ENCODE data around the gene DCTPP1.
"Not testable (repeated sequence)": the region's sequence is repeated elsewhere in the genome, so short reads cannot be mapped to it uniquely, and the experiment has no call there.

DCTPP1 gene

DNA sequence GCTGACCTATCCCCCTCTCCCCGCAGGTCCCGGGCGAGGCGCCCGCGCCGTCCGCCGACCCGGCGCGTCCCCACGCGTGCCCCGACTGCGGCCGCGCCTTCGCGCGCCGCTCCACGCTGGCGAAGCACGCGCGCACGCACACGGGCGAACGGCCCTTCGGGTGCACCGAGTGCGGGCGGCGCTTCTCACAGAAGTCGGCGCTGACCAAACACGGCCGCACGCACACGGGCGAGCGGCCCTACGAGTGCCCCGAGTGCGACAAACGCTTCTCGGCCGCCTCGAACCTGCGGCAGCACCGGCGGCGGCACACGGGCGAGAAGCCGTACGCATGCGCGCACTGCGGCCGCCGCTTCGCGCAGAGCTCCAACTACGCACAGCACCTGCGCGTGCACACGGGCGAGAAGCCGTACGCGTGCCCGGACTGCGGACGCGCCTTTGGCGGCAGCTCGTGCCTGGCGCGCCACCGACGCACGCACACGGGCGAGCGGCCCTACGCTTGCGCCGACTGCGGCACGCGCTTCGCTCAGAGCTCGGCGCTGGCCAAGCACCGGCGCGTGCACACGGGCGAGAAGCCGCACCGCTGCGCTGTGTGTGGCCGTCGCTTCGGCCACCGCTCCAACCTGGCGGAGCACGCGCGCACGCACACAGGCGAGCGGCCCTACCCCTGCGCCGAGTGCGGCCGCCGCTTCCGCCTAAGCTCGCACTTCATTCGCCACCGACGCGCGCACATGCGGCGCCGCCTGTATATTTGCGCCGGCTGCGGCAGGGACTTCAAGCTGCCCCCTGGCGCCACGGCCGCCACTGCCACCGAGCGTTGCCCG, 12.1 kb downstream of the DCTPP1 start:
- peak; percentile 69 for DNase-seq (ENCODE audit: low read depth)
- peak overlapping the region; percentile 56 for H3K4me3 ChIP-seq (ENCODE audit: low read depth, low read length)

DNA sequence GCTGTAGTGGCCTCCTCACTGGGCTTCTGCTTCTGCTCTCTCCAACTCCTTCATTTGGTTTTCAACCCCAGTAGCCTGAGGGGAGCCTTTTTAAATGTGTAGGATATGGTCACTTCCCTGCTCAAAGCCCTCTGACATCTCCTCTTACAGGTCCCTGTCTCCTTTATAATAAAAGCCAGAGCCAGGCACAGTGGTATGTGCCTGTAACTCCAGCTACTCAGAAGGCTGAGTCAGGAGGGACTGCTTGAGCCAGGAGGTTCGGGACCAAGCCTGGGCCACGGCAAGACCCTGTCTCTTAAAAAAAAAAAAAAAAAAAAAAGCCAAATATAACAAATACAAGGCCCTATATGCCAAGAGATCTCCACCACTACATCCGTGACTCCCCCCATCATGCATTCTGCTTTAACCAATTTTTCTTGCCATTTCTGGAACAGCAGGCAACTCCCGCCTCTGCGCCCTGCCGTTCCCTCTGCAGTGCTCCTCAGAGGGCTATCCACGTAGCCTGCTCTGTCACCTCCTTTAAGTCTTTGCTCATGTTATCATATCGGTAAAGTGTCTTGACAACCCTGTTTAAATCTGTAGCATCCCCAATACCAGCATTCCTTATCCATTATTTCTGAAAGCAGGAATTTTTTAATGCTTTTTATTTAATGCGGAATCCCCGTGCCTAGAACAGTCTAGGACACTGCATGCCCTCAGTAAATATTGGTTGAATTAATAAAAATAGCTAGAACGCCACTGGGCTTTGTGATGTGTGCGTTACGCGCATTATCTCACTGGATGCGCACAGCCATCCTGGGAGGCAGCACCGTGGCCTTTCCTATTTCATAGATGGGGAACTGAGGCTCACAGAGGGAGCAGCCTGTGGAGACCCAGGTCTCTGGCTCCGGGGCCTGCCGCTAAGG, 13.0 kb downstream of the DCTPP1 start:
- peak overlapping the region; percentile 56 for H3K4me3 ChIP-seq (ENCODE audit: low read depth, low read length)
- DNase-seq (ENCODE audit: low read depth): no peak

DNA sequence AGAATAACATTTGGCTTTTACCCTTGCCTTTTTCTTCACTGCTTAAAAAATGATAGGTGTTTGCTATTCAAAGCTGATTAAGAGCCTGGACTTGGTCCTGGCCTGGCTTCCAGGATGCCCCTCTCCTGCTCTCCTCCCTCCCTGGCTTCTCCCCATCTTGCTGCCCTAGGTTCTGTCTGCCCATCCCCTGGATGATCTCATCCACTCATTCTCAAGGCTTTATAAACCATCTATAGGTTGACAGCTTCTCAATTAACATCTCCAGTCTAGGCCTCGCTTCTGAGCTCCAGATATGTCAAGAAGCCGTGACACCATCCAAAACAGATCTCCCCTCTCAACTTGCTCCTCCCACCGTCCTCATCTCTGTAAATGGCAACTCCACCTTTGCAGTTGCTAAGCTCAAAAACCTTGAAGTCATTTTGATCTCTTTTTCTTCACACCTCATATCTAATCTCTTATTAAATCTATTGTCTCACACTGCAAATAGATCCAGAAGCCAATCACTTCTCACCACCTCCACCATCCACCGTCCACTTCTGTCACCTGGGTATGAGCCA, 13.7 kb downstream of the DCTPP1 start:
- DNase-seq (ENCODE audit: low read depth): no peak
- no peak overlapping the region for H3K4me3 ChIP-seq (ENCODE audit: low read depth, low read length)

DNA sequence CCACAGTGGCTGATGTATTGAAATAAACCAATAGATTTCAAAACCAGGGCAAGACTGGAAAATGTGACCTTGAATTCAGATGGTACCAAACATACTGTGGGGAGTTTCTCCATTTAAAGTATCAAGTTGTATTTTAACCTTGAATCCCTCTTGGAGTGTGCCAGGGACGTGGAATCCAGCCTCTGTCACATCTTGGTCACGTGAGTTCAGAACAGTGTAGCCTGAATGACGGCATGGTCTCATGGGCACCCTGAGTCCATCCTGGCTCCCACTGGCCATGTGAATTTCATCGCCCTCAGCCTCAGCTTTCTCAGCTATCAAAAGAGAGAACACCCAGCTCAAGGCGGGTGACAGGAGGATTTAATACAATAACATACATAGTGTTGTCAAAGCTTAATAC, 15.7 kb downstream of the DCTPP1 start:
- H3K4me3 ChIP-seq (ENCODE audit: low read depth, low read length): no peak overlapping the region
- DNase-seq (ENCODE audit: low read depth): no peak

DNA sequence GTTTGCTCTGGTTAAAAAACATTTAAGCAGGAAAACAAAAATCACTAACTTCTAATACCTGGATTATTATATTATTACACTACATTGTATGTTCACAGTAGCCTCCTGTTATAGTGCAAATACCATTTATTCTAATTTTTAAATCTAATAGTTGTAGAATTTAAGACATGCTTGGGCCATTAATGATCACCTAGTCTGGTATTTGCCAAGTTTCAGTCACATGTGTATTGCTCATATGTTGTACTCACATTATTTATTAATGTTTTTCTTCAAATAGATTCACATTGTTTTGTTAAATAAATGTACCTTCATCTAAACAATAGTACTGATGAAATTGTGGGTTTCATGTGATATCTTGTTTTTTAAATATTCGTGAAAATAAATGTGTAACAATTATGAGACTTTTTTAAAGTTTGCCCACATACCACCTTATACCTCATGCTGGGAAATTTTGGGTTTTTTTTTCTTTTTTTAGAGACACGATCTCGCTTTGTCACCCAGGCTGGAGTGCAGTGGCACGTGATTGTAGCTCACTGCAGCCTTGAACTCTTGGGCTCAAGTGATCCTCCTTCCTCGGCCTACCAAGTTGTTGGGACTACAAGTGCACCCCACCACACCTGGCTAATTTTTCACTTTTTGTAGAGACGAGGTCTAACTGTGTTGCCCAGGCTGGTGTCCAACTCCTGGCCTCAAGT, 16.6 kb downstream of the DCTPP1 start:
- no peak overlapping the region for H3K4me3 ChIP-seq (ENCODE audit: low read depth, low read length)
- no peak for DNase-seq (ENCODE audit: low read depth)

DNA sequence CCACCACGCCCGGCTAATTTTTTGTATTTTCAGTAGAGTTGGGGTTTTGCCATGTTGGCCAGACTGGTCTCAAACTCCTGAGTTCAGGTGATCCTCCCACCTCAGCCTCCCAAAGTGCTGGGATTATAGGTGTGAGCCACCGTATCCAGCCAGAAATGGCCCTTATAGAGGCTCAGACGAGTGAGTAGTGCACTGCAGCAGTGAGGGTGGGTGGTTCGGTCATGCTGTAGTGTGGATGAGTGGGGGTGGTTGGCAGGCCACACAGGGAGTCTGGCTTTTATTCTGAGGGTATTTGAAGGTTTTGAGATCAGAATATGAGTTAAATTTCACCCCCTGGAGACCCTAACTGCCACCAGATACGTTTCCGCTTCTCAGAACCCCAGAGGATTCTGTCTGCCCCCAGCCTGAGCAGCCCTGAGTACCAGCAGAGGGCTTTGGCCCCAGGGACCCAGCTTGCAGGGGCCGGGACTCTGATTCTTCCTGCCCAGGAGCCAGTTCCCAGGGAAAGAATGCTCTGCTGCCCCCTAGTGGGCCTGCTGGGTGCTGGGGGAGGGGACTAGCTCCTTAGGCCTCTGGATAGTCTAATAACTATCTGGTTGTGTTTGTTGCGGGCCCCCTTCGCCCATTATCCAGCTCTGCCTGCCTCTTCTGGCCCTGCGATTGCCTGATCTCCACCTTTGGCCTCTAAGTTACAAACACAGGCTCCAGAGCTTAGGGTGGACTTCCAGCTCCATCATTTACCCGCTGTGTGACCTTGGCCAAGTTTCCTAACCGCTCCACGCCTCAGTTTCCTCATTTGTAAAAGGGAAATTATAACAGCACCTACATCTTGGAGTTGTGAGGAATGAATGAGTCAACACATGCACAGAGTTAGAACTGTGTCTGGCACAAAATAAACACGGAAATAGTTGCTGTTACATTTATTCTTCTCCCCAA, 20.4 kb downstream of the DCTPP1 start:
- DNase-seq (ENCODE audit: low read depth): peak; percentile 44
- H3K4me3 ChIP-seq (ENCODE audit: low read depth, low read length): no peak overlapping the region

DNA sequence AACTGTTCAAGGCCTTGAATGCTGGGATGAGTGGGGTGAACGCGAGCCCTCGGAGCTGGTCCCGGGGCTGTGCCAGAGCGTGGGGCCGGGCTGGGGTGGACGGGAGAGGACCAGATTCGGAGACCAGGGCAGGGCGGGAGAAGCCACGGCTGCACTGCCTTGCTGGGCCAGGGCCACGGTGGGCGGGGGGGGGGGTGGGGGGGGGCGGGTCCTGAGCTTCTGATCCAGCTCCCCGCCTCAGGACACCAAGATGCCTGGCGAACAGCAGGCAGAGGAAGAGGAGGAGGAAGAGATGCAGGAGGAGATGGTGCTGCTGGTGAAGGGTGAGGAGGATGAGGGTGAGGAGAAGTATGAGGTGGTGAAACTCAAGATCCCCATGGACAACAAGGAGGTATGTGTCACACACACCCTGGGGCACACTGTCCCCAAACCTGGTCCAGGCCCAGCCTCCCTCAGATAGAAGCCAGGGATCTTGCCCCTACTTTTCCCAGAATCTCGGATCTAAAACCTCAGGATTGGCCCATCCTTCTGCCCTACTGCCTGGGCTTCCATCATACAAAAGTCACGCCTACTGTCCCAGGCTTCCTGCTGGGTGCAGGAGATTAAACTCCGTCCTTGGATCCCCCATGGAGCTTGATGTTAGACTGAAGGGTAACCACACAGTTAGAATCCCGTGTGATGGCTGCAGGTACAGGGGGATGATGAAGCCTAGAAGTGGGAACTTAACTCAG, 21.9 kb downstream of the DCTPP1 start:
- H3K4me3 ChIP-seq (ENCODE audit: low read depth, low read length): peak overlapping the region; percentile 72
- no peak for DNase-seq (ENCODE audit: low read depth)

DNA sequence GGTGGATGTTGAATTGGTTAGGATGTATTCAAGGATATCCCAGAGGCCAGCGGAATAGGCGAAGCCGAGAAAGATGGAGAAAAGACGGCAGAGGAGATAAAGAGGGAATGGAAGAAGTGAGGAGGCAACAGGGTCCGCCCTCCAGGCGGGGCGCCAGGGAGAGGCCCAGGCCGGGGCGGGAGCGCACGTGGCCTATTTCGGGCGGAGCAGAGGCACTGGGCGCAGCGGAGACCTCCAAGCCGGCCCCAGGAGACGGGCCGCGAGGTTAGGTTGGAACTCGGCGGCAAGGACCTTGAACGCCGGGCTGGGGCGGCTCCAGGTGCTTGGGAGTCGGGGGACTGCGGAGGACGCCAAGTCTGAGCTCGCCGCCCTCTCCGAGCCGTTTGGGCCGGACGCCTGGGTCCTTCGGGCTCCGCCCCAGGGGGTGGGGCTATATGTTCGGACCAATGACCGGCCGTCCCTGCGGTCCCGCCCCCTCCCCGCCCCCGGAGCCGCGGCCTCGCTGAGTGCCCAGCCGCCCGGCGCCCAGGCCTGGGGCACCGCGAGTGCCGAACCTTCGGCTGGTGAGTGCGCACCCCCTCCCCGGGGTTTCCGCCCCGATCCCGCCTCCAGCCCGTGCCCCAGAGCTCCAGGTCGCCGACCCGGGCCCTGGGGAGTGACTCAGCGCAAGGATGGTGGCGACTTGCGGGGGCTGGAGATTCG, 22.6 kb downstream of the DCTPP1 start, which contains the start of gene ZNF771:
Gene ZNF771 (plus strand): TSS at position 505 of the 702 bp plus-strand sequence. CDS start 448 bp downstream, outside the sequence.
- H3K4me3 ChIP-seq (ENCODE audit: low read depth, low read length): peak within 1 kb of the TSS; percentile 72
- DNase-seq (ENCODE audit: low read depth): peak; percentile 49

DNA sequence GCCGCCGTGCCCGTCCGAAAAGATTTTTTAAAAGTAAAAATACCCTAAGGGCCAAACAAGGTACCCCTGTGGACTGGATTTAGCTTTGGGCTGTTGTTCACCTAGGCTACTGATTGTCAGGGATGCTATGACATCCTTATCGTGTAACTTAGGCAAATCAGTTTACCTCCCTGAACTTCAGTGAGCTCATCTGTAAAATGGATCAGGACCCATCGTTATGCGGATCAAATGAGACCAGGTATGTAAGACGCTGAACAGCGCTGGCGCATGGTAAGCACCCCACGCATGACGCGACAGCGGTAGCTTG, 23.1 kb downstream of the DCTPP1 start:
- no peak for DNase-seq (ENCODE audit: low read depth)
- H3K4me3 ChIP-seq (ENCODE audit: low read depth, low read length): peak overlapping the region; percentile 72

DNA sequence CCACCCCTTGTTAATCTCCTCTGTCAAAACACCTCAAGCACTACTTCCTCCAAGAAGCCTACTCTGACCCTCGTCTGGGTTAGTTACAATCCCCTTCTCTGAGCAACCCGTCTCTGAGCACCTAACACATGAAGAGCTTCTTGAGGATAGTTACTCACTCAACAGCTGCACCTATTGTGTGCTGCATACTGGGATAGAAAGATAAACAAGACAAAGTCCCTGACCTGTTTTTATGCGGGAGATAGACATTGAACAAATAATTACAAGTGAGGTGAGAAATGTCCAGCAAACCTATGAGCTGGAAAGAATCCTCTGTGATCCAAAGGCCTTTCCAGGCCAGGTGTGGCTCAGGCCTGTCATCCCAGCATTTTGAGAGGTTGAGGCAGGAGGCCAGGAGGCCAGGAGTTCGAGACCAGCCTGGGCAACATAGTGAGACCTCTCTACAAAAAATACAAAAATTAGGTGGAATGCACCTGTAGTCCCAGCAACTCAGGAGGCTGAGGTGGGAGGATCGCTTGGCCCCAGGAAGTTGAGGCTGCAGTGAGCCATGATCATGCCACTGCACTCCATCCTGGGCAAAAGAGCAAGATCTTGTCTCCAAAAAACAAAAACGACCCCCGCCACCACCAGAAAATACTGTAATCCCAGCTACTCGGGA, 27.9 kb downstream of the DCTPP1 start:
- no peak for DNase-seq (ENCODE audit: low read depth)
- H3K4me3 ChIP-seq (ENCODE audit: low read depth, low read length): no peak overlapping the region

DNA sequence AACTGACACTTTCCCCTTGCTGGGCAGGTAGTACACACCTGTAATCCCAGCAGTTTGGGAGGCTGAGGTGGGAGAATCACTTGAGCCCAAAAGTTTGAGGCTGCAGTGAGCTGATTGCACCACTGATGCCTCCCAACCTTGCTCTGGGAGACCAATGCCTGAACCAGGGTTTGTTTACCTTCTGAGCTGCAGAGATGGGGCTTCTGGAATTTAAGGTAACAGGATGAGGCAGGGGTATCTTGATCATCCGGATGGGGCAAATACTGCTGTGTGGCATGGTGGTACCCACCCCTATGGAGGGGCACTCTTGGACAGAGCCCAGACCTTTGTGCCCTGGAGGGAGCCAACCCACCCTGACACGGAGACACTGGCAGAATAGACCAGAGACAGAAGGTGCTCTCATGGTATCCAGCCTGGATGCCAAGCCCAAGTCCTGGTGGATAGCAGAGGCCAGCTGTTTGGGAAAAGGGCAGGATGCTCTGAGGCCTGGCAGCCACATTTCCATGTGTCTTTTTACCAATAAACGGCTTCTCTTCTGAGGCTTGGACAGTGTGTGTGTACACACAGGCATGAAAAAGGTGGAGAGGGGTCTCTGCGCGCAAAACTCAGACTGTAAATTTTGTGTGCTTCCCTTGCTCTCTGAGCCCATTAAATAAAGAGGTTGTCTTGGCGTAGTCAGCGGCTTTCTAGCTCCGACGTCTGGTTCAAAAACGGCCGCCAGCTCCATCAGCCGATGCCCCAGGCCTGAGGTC, 30.2 kb downstream of the DCTPP1 start:
- no peak for DNase-seq (ENCODE audit: low read depth)
- peak overlapping the region; percentile 52 for H3K4me3 ChIP-seq (ENCODE audit: low read depth, low read length)

DNA sequence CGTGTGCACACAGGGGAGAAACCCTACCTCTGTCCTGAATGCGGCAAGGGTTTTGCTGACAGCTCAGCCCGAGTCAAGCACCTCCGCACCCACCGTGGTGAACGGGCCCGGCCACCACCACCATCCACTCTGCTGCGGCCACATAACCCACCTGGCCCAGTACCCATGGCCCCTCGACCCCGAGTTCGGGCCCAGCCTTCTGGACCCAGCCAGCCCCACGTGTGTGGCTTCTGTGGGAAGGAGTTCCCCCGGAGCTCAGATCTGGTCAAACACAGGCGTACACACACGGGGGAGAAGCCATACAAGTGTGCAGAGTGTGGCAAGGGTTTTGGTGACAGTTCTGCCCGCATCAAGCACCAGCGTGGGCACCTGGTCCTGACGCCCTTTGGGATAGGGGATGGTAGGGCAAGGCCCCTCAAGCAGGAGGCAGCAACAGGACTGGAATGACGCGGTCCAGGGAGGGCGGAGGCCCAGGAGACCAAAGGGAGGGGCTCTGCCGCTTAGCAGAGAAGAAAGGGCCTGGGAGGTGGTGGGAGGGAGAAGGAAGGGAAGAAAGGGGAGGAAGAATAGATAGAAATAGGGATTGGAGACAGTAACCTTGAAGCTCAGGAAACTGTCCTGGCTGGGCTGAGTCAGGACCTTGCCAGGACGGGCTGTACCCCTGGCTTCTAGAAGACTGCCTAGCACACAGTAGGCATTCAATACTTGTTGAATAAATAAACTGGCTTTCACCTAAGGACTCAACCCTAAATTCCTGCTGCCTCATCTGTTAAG, 31.0 kb downstream of the DCTPP1 start:
- no peak for DNase-seq (ENCODE audit: low read depth)
- no peak overlapping the region for H3K4me3 ChIP-seq (ENCODE audit: low read depth, low read length)

DNA sequence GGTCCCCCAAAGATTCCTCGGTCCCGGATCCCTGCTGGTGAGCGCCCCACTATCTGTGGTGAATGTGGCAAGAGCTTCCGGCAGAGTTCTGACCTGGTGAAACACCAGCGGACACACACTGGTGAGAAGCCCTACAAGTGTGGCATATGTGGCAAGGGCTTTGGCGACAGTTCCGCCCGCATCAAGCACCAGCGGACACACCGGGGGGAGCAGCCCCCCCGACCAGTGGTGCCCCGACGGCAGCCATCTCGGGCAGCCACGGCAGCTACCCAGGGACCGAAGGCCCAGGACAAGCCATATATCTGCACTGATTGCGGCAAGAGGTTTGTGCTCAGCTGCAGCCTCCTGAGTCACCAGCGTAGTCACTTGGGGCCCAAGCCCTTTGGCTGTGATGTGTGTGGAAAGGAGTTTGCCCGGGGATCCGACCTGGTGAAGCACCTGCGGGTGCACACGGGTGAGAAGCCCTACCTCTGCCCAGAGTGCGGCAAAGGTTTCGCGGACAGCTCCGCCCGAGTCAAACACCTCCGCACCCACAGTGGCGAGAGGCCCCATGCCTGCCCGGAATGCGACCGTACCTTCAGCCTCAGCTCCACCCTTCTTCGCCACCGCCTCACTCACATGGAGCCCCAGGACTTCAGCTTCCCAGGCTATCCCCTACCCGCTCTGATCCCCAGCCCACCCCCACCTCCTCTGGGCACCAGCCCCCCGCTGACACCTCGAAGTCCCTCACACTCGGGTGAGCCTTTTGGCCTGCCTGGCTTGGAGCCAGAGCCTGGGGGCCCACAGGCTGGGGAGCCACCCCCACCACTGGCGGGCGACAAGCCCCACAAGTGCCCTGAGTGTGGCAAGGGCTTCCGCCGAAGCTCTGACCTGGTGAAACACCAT, 31.8 kb downstream of the DCTPP1 start:
- no peak overlapping the region for H3K4me3 ChIP-seq (ENCODE audit: low read depth, low read length)
- DNase-seq (ENCODE audit: low read depth): no peak

DNA sequence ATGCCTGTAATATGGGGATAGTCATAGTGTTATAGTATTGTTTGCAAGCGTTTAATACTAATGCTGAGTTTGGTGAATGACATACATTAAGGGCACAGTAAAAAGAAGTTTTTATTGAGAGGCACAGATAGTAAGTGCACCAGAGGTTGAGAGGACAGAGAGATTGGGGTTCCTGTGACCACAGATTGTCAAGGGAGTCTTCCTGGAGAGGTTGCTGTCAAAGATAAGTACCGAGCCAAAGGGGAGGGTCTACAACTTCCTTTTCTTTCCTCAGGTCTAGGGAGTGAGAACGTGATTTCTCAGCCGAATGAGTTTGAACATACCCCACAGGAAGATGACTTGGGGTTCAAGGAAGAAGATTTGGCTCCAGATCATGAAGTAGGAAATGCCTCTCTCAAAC, 32.8 kb downstream of the DCTPP1 start:
- H3K4me3 ChIP-seq (ENCODE audit: low read depth, low read length): no peak overlapping the region
- no peak for DNase-seq (ENCODE audit: low read depth)

DNA sequence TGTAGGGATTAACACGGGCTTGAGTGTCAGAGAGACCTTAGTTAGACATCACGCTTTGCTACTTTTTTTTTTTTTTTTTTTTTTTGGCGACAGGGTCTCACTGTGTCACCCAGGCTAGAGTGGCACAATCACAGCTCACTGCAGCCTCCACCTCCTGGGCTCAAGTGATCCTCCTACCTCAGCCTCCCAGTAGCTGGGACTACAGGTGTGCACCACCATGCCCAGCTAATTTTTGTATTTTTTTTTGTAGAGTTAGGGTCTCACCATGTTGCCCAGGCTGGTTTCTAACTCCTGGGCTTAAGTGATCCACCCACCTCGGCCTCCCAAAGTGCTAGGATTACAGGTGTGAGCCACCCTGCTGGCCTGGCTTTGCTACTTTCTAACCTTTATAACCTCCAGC, 33.2 kb downstream of the DCTPP1 start:
- DNase-seq (ENCODE audit: low read depth); H3K4me3 ChIP-seq (ENCODE audit: low read depth, low read length): not testable (repeated sequence)
